GM10847 (cell line): ENCODE measurements around the gene APOL6.

Experiments
- POLR2A ChIP-seq: IDR thresholded peaks from 2 replicates; pipeline ENCODE4 v1.6.1; 2011; ENCODE audit not compliant: insufficient read length; ENCODE audit errors: extremely low read depth

The APOL6 gene

DNA sequence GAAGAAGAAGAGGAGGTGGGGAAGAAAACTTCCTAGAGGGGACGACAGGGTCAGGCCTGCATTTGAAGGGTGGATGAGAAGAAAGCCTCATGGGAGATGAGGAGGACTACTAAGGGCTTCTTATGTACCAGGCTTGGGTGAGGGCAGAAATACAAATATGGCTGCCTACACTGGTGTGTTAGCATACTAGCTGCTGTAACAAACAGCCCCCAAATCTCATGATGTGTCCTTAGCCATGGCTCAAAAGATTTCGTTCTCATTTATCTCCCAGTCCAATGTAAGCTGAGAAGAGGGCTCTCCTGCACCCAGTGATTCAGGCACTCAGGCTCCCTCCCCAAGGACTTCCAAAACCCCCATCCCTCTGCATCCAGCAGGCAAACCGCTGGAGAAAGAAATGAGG is 19.5 kb upstream of the APOL6 start:
- TF ChIP-seq POLR2A = no peak

DNA sequence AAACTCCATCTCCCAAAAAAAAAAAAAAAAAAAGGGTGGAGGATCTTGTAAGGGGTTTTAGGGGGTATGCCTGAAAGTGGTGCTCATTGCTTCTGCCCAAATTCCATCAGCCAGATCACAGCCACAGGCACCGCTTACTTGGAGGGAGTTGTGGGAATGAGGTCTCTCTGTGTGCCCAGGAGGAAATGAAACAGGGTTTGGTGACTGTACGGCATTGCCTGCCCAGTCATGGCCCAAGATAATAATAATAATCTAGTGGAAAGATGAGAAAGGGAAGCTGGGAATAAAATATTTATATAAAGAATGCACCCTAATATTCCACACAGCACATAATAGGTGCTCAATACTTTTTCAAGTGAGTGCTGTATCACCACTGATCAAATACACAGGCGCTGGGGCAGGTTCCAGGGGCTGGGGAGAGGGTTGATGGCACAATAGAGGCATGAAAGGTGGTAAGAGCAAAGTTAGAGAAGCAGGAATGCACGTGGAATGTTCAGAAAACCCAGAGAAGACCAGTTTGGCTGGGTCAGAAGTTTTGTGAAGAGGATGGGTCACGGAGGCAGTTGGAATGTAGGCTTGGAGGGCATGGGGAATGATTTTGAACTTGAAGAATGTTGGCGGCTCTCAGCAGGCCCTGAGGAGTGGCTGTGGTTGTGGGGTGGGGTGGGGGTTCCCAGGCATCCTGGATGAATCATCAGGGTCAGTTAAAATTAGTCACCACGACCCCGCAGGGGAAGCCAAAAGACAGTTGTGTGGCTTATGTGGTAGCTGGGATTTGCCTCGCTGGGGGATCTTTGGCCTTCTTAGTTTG is 18.6 kb upstream of the APOL6 start:
- TF ChIP-seq POLR2A = no peak

DNA sequence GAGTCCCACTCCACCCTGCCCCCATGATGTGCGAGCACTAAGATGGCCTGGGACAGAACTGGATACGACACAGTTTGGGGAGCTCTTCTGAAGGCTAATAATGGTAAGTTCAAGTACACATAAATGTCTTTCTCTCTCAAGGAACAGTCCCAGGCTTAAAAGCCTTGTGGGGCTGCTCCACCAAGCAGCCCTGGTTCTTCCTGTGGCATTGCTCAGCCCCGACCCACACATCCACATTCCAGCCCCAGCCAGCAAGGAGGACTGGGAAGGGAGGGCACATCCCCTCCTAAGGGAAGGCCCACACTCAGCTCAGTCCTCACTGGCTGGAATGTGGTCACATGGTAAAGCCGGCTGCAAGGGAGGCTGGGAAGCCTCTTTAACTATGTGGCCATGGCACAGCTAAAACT is 17.9 kb upstream of the APOL6 start:
- TF ChIP-seq POLR2A = no peak

DNA sequence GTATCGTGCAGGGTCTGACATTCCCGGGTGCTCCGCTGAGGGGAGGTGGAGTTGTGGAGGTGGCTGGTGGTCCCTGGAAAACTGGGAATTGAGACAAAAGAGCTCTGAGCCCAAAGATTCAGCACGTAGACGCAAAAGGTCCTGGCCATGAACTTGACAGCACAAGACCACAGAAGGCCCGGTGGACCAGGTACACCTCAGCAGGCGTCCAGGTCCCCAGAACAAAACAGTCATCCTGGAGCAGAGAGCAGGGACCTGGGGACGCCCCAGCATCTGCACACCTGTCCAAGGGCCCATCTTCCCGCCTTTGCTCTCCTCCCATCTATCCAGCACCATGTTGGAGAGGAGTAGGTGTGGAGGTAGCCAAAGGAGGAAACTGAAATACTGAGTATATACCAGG is 17.4 kb upstream of the APOL6 start:
- TF ChIP-seq POLR2A = no peak

DNA sequence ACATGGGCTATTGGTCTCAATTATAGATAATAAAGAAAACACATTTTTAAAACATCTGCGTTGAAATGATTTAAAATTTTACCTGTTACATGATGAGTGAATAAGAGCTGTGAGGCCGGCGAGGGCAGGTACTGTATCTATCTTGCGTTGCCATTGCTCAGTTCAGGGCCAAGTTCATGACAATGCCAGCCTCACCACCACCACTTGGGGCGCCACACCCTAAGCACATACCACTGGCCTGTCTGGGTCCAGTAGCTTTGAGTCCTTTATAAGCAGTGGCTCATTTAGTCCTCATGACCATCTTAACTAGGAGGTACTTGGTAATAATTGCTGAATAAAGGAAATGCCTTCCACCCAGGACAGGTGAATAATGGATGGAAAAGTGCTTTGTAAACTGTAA is 16.6 kb upstream of the APOL6 start:
- TF ChIP-seq POLR2A = no peak

DNA sequence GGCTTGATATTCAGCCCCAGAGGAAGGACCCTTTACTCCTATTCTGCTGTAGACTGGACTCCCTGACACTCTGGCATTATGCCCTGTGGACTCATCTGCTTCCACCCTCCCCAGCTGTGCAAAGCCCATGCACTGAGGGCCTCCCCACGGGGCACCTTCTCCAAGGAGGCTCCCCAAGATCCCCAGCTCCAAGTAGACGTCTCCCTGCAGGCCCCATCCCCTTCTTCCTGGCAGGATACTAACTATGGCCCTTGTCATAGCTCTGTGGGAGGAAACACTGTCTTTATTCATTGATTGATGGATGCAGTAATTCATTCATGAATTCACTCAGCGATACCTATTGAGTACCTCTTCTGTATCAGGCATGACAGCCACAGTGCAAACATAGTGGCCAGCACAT is 15.3 kb upstream of the APOL6 start:
- TF ChIP-seq POLR2A = no peak

DNA sequence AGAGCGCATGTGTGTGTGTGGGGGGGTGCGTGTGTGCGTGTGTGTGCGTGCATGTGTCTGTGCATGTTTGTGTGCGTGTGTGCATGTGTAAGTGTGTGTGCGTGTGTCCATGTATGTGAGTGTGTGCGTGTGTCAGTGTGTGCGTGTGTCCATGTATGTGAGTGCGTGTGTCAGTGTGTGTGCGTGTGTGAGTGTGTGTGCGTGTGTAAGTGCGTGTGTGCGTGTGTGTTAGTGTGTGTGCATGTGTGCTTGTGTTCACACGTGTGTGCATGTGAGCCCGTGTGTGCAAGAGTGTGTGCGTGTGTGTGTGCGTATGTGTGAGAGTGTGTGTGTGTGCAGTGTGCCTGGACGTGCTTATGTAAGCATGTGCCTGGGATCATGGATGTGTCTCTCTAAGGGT is 14.7 kb upstream of the APOL6 start:
- no peak for TF ChIP-seq POLR2A

DNA sequence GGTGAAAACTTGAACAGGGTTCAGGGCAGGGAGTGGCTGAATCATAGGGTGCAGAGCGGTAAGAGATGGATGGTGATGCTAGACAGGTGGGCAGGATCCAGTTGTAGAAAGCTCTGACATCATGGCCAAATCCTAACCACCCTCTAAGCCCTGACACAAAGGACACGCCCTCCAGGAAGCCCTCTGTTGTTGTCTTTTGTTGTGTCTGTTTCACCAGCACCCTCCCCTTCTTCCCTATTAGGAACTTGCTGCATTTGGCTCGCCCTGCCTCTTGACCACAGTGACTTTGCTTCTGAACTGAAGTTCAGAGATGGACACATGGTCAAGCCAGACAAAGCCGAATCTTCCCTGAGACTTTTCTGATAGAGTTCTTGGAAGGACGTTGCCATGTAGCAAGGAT is 14.2 kb upstream of the APOL6 start:
- TF ChIP-seq POLR2A = no peak

DNA sequence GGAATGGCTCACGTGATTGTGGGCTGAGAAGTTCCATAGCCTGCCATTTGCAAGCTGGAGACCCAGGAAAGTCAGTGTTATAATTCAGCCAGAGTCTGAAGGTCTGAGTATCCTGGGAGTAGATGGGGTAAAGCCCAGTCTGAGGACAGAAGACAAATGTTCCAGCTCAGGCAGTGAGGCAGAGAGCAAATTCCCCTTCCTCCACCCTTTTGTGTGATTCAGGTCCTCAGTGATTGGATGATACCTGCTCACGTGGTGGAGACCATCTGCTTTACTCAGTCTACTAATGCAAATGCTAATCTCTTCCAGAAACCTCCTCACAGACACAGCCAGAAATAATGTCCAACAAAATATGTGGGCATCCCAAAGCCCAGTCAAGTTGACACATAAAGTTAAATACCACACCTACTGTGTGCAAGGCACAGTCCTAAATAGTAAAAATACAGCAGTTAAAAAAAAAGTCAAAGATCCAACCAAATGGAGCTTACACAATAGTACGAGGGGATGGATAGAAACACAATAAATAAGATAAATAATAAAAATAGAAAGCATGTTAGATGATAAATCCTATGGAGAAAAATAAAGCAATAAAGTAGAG is 13.2 kb upstream of the APOL6 start:
- TF ChIP-seq POLR2A = no peak

DNA sequence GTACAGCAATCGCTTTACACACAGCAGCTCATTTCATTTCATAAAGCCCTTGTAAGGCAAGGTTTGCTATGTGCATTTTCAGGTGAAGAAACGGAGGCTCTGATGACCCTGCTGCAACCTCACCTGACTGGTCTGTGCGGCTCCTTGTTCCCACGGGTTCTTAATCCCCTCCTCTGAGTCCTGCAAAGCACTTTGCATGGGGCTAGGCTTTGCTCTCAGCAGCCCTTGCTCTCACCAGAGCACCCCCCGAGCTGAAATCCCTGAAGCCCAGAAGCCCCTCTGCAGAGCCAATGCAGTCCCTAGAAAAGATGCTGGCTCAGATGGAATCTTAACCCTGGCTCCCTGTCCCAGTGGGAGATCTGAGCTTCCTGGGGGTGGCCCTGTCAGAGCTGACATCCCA is 11.0 kb upstream of the APOL6 start:
- TF ChIP-seq POLR2A = no peak

DNA sequence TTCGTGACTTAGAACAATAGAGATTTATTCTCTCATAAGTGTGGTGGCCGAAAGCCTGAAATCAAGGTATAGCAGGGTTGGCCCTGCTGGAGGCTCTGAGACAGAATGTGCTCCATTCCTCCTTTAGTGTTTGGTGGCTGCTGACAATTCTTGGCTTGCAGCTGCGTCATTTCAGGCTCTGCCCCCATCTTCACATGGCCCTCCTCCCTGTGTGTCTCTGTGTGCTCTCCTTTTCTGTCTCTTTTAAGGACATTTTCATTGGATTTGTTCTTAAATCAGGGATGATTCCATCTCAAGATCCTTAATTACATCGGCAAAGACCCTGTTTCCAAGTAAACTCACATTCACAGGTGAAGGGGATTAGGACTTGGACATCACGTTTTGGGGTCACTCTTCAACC is 10.2 kb upstream of the APOL6 start:
- no peak for TF ChIP-seq POLR2A

DNA sequence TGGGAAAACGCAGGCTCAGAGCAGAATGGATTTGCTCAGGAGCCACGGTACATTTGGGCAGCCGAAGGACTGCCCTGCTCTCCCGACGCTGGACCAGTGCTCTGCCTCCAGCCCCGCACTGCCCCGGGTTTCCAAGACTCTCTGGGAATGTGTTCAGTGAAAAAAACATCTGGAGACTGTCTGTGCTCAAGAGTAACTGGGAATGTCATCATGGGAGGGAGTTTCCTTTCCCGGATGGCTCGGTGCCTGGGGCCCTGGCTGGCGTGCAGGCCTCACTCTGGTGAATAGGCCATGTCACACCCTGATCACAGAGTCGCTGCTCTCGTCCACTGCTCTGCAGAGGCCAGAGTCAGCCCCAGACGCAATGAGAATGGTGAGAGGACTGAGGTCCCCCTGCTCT is 9.8 kb upstream of the APOL6 start:
- TF ChIP-seq POLR2A = no peak

DNA sequence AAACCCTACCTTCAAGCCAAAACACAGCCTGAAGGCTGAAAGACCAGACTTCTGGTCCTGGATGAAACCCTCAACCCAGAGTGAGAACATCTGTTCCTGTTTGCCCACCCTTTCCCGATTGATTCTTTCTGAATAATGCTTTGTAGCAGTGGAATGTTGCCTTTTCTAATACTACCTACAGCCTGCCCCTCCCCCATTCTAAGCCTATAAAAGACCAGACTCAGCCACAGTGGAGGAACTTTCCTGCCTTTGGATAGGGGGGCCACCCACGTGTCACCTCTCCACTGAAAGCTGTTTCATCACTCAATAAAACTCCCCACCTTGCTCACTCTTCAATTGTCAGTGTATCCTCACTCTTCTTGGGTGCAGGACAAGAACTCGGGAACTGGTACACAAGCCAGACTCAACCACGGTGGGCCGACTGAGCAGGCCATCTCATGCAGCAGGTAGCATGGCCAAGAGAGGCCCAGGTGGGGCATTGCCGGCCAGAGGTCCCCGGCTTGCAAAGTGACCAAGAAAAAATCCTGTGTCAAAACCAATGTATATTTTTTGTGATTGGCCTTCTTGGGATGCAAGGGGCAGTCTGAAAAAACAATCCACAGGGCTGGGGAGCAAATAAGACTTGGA is 6.6 kb upstream of the APOL6 start:
- TF ChIP-seq POLR2A = no peak

DNA sequence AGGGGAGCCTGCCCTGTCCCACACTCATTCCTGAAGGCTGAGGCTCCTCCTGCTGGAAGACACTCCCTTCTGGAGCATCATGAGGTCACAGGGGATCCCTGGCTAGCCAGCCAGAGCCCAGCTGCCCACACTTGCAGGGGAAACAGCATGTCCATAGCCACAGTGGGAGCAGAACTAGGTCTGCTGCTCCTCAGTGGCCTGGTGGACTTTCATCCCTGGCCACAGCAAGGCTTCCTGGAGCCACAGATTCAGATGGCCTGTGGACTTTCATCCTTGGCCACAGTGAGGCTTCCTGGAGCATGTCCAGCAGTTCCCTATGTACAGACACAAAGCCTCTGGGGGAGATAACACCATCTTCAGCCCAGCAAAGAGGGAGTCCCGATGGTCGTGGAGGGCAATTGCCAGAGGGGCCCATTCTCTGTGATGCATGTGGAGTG is 5.9 kb upstream of the APOL6 start:
- no peak for TF ChIP-seq POLR2A

DNA sequence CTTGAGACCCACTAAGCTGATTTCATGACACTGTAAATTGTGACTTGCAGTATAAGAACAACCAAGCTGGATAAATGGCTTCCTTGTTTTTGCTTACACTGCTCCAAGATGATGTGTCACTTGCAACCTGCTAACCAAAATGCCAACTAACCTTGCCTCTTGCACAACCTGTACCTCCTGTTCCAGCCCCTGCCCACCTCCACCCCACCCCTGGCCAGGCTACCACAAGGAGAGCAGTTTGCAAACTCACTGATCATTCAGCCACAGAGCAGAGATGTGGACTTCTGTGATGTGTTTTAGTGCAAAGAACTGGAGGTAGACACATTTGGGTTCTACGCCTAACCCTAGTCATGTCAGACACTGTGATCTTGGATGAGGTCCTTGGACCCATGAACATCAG is 4.3 kb upstream of the APOL6 start:
- TF ChIP-seq POLR2A = no peak

DNA sequence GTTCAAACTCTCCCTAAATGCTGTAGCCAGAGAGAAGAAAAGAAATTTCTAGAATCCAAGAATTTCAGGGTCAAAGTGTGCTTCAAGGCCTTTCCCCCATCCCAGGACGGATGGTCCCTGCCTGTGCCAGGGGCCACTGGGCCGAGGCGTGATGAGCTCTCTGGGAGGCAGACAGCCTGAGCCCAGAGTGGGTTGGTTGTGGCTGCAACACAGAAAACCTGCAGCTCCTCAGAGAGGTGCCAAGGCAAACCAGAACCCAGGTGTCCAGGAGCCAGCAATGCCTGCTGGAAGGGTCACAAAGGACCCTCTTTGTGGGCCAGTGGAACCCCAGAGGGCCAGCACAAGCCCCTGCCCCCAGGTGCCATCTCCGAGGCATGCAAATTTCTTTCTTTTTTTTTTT is 2.6 kb upstream of the APOL6 start:
- TF ChIP-seq POLR2A = no peak
